ENCODE measurements around the gene PLPPR5. TPM values are rescaled to one million over a fixed set of nuclear protein-coding genes. Genes with fewer than 3 reads are reported as not detected.
"Not testable (repeated sequence)": the region's sequence is repeated elsewhere in the genome, so short reads cannot be mapped to it uniquely, and the experiment has no call there.

The PLPPR5 gene
- total RNA-seq (2022) (not detected in 2 replicates), Bru-seq, nascent RNA (percentile 1 among the genes with signal in this experiment), BruChase-seq, experiment 1, labeled RNA remaining after a 2-hour chase (not detected), BruChase-seq, experiment 2, labeled RNA remaining after a 6-hour chase (not detected)
- long read RNA-seq: 0 reads

GRCh38 chr1:99004861-99005442 is at the start of gene PLPPR5:
TSS of gene PLPPR5 (minus strand) at chr1:99004861. CDS start at chr1:99004671, 190 bp downstream.
- peaks cover 3% of the 10 kb centered on the region for H3K27me3 Mint-ChIP-seq (ENCODE audit: insufficient read depth, unreplicated experiment)
- no peak for DNase-seq
- intact Hi-C loops (cut with micrococcal nuclease; ENCODE audit: unreplicated experiment): no loop called here
- no peaks in the 10 kb centered on the region for H3K27me3 ChIP-seq (replicated peaks; ENCODE audit: control insufficient read depth, insufficient read depth, low read length)
- H3K9me3 ChIP-seq: no peaks in the 10 kb centered on the region
- no peak within 1 kb of the TSS for H3K4me3 ChIP-seq (ENCODE audit: low read depth, low read length)
- H3K27ac Mint-ChIP-seq (ENCODE audit: unreplicated experiment): no peak within 1 kb of the TSS
- no TSS peak for BruUV-seq (replicated peaks)
- no peaks in the 10 kb centered on the region for H3K4me1 ChIP-seq
- TF ChIP-seq, protein P1, sequence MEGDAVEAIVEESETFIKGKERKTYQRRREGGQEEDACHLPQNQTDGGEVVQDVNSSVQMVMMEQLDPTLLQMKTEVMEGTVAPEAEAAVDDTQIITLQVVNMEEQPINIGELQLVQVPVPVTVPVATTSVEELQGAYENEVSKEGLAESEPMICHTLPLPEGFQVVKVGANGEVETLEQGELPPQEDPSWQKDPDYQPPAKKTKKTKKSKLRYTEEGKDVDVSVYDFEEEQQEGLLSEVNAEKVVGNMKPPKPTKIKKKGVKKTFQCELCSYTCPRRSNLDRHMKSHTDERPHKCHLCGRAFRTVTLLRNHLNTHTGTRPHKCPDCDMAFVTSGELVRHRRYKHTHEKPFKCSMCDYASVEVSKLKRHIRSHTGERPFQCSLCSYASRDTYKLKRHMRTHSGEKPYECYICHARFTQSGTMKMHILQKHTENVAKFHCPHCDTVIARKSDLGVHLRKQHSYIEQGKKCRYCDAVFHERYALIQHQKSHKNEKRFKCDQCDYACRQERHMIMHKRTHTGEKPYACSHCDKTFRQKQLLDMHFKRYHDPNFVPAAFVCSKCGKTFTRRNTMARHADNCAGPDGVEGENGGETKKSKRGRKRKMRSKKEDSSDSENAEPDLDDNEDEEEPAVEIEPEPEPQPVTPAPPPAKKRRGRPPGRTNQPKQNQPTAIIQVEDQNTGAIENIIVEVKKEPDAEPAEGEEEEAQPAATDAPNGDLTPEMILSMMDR (IDR thresholded peaks at IDR 0.05; ENCODE audit: insufficient read depth in 1 of 2, low read depth in 1 of 2, low read length in 1 of 2, severe bottlenecking in 1 of 2, unreplicated experiment in 1 of 2): no peak
- no peak within 1 kb of the TSS for H3K4me3 Mint-ChIP-seq (ENCODE audit: unreplicated experiment)
- no peaks in the 10 kb centered on the region for H3K4me1 Mint-ChIP-seq (ENCODE audit: low read depth, unreplicated experiment)
- H3K36me3 Mint-ChIP-seq (ENCODE audit: insufficient read depth, unreplicated experiment): no peaks in the 10 kb centered on the region
- CTCF ChIA-PET: no interaction called here
- no peaks in the 10 kb centered on the region for H3K9me3 Mint-ChIP-seq (ENCODE audit: unreplicated experiment)
- H3K36me3 ChIP-seq (ENCODE audit: control insufficient read depth, insufficient read depth, low read length): no peaks in the 10 kb centered on the region
- POLR2A ChIA-PET: no interaction called here

DNA sequence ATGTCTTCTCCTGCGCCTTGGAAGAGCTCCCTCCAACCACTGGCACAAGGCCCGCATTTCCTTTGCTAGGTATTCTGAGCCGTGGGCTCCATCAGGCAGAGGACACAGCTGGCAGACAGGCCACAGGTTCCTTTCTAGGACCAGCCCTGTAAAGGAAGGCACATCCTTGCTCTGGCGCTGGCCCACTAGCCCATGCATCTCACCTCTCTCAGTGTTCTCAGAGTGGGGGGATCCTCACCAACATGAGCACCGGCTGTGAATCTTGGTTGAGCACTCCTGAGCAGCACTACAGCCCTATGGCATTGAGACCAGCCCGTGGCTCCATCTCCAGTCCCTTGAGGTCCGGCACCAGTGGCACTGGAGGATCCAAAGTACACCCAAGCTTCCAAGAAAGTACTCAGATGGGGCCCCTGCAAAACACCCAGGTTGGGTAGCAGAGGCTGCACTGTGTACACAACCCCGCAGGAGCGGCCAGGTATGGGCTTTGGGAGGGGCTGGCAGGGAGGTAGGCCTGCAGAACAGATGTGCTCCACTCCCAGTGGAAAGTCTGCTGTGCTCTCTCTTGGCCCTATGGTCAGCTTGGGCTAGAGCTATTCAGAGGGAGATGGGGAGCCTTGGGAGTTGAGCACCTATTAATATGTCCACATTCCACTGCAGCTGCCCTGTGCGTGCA is 47.1 kb upstream of the PLPPR5 start:
- Mint-ChIP-seq H3K27ac (ENCODE audit: unreplicated experiment) (no peak overlapping the region), H3K27me3 (ENCODE audit: insufficient read depth, unreplicated experiment) (peaks cover 8% of the 10 kb centered on the region), H3K9me3 (ENCODE audit: unreplicated experiment) (no peaks in the 10 kb centered on the region), H3K4me1 (ENCODE audit: low read depth, unreplicated experiment) (no peaks in the 10 kb centered on the region), H3K36me3 (ENCODE audit: insufficient read depth, unreplicated experiment) (no peaks in the 10 kb centered on the region), H3K4me3 (ENCODE audit: unreplicated experiment) (no peak overlapping the region)
- ChIA-PET POLR2A (no interaction called here), CTCF (no interaction called here)
- no TSS peak for BruUV-seq (replicated peaks)
- DNase-seq: no peak
- Histone ChIP-seq H3K9me3 (no peaks in the 10 kb centered on the region), H3K36me3 (ENCODE audit: control insufficient read depth, insufficient read depth, low read length) (no peaks in the 10 kb centered on the region), H3K4me3 (ENCODE audit: low read depth, low read length) (no peak overlapping the region), H3K27me3 (replicated peaks; ENCODE audit: control insufficient read depth, insufficient read depth, low read length) (no peaks in the 10 kb centered on the region), H3K4me1 (no peaks in the 10 kb centered on the region)
- TF ChIP-seq, protein P1 (IDR thresholded peaks at IDR 0.05; ENCODE audit: insufficient read depth in 1 of 2, low read depth in 1 of 2, low read length in 1 of 2, severe bottlenecking in 1 of 2, unreplicated experiment in 1 of 2): no peak
- intact Hi-C loops (cut with micrococcal nuclease; ENCODE audit: unreplicated experiment): no loop called here

DNA sequence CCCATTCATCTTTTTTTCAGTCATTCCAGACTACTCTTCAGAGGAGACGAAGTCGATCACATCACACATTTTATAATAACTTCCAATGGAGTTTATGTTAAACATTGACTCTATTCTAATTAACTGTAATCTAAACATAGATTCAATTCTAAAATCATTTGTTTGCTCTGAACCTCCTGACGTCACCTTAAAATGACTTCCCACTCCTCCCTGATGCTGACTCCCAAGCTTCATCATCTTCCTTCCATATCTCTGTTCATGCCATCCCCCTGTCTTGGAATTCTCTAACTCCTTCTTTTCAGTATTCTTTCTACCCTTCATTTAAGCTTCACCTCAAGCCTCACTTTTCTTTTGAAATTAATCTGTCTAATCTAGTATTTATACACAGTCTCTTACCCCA is 45.1 kb upstream of the PLPPR5 start:
- Mint-ChIP-seq H3K36me3 (ENCODE audit: insufficient read depth, unreplicated experiment) (no peaks in the 10 kb centered on the region), H3K9me3 (ENCODE audit: unreplicated experiment) (no peaks in the 10 kb centered on the region), H3K4me1 (ENCODE audit: low read depth, unreplicated experiment) (no peaks in the 10 kb centered on the region), H3K4me3 (ENCODE audit: unreplicated experiment) (no peak overlapping the region), H3K27ac (ENCODE audit: unreplicated experiment) (no peak overlapping the region), H3K27me3 (ENCODE audit: insufficient read depth, unreplicated experiment) (peaks cover 5% of the 10 kb centered on the region)
- intact Hi-C loops (cut with micrococcal nuclease; ENCODE audit: unreplicated experiment): no loop called here
- Histone ChIP-seq H3K9me3 (no peaks in the 10 kb centered on the region), H3K4me1 (no peaks in the 10 kb centered on the region), H3K4me3 (ENCODE audit: low read depth, low read length) (no peak overlapping the region), H3K27me3 (replicated peaks; ENCODE audit: control insufficient read depth, insufficient read depth, low read length) (no peaks in the 10 kb centered on the region), H3K36me3 (ENCODE audit: control insufficient read depth, insufficient read depth, low read length) (no peaks in the 10 kb centered on the region)
- no peak for DNase-seq
- TF ChIP-seq, protein P1 (IDR thresholded peaks at IDR 0.05; ENCODE audit: insufficient read depth in 1 of 2, low read depth in 1 of 2, low read length in 1 of 2, severe bottlenecking in 1 of 2, unreplicated experiment in 1 of 2): no peak
- CTCF ChIA-PET: no interaction called here
- BruUV-seq (replicated peaks): no TSS peak
- POLR2A ChIA-PET: no interaction called here

DNA sequence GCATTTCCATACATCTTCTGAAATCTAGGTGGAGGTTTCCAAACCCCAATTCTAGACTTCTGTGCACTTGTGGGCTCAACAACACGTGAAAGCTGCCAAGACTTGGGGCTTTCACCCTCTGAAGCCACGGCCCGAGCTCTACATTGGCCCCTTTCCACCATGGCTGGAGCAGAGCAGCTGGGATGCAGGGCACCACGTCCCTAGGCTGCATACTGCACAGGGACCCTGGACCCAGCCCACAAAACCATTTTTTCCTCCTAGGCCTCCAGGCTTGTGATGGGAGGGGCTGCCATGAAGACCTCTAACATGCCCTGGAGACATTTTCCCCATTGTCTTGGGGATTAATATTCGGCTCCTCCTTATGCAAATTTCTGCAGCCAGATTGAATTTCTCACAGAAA is 32.1 kb upstream of the PLPPR5 start:
- CTCF ChIA-PET; BruUV-seq (replicated peaks); DNase-seq; H3K27me3 ChIP-seq (replicated peaks; ENCODE audit: control insufficient read depth, insufficient read depth, low read length); H3K4me3 ChIP-seq (ENCODE audit: low read depth, low read length); intact Hi-C loops (cut with micrococcal nuclease; ENCODE audit: unreplicated experiment); H3K27me3 Mint-ChIP-seq (ENCODE audit: insufficient read depth, unreplicated experiment); H3K36me3 Mint-ChIP-seq (ENCODE audit: insufficient read depth, unreplicated experiment); H3K4me1 Mint-ChIP-seq (ENCODE audit: low read depth, unreplicated experiment); H3K4me1 ChIP-seq; H3K9me3 Mint-ChIP-seq (ENCODE audit: unreplicated experiment); H3K9me3 ChIP-seq; POLR2A ChIA-PET; H3K4me3 Mint-ChIP-seq (ENCODE audit: unreplicated experiment); H3K27ac Mint-ChIP-seq (ENCODE audit: unreplicated experiment); H3K36me3 ChIP-seq (ENCODE audit: control insufficient read depth, insufficient read depth, low read length): not testable (repeated sequence)

Data from Caco-2 (cell line).